ENCODE measurements around the gene ERGIC1. TPM values are rescaled to one million over a fixed set of nuclear protein-coding genes. Genes with fewer than 3 reads are reported as not detected.
A peak's percentile ranks its signal among the peaks of the same experiment; 100 is the strongest.

Gene ERGIC1
- total RNA-seq, 4 donors from 2014 or later = 60.9 to 123 (median 99.3) TPM

GRCh38 chr5:172907657-172908056, 73.6 kb downstream of the ERGIC1 start:
- DNase-seq (ENCODE audit: low spot score in 2 of 2) = no peak
- H3K4me3 ChIP-seq = no peak overlapping the region
- peaks cover 0 to 46% (median 28%) of the 10 kb centered on the region in 4 donors for H3K4me1 ChIP-seq
- H3K27me3 ChIP-seq = no peaks in the 10 kb centered on the region
- no peak overlapping the region for H3K27ac ChIP-seq
- H3K9me3 ChIP-seq = no peaks in the 10 kb centered on the region
- peaks cover 0 to 22% (median 0%) of the 10 kb centered on the region in 3 donors for H3K36me3 ChIP-seq
- WGBS, 2 donors = 87 to 91% methylated on average over 4 of the region's 4 CpGs
- no peak for TF ChIP-seq EP300 (IDR thresholded peaks at IDR 0.05)
- TF ChIP-seq POLR2A (IDR thresholded peaks at IDR 0.05) = no peak
- TF ChIP-seq CTCF (IDR thresholded peaks at IDR 0.05) = no peak

- H3K27me3 ChIP-seq = no peaks in the 10 kb centered on the region
- no peaks in the 10 kb centered on the region for H3K9me3 ChIP-seq
- WGBS, 2 donors = 76 to 90% methylated on average over 10 of the region's 10 CpGs
- no peak overlapping the region for H3K4me3 ChIP-seq
- peaks cover 0 to 36% (median 20%) of the 10 kb centered on the region in 4 donors for H3K4me1 ChIP-seq
- TF ChIP-seq POLR2A (IDR thresholded peaks at IDR 0.05) = no peak
- TF ChIP-seq EP300 (IDR thresholded peaks at IDR 0.05) = no peak
- no peak for TF ChIP-seq CTCF (IDR thresholded peaks at IDR 0.05)
- no peak for DNase-seq (ENCODE audit: low spot score in 2 of 2)
- H3K36me3 ChIP-seq = peaks cover 0 to 31% (median 0%) of the 10 kb centered on the region in 3 donors
- peak overlapping the region in 1 of 4 donors; percentile 33 for H3K27ac ChIP-seq
These were observed 74.6 kb downstream of the ERGIC1 start for GRCh38 chr5:172908662-172909061.

- Histone ChIP-seq H3K9me3 (no peaks in the 10 kb centered on the region), H3K4me3 (no peak overlapping the region), H3K4me1 (peaks cover 0 to 23% (median 6%) of the 10 kb centered on the region in 4 donors), H3K36me3 (peaks cover 0 to 43% (median 0%) of the 10 kb centered on the region in 3 donors), H3K27me3 (no peaks in the 10 kb centered on the region), H3K27ac (peak overlapping the region in 1 of 4 donors; percentile 71)
- TF ChIP-seq CTCF (IDR thresholded peaks at IDR 0.05) (no peak), EP300 (IDR thresholded peaks at IDR 0.05) (no peak), POLR2A (IDR thresholded peaks at IDR 0.05) (no peak)
- WGBS, 2 donors = 76 to 87% methylated on average over 8 of the region's 8 CpGs
- no peak for DNase-seq (ENCODE audit: low spot score in 2 of 2)
These were observed 76.0 kb downstream of the ERGIC1 start for GRCh38 chr5:172909931-172910502.

- peak overlapping the region; percentile 22 to 71 (median 40) for H3K27ac ChIP-seq
- WGBS, 2 donors = 57 to 62% methylated on average over 9 of the region's 9 CpGs
- H3K4me1 ChIP-seq = peaks cover 0 to 13% (median 0%) of the 10 kb centered on the region in 4 donors
- DNase-seq (ENCODE audit: low spot score in 2 of 2) = peak; percentile 68 to 81
- H3K36me3 ChIP-seq = peaks cover 0 to 53% (median 0%) of the 10 kb centered on the region in 3 donors
- no peaks in the 10 kb centered on the region for H3K27me3 ChIP-seq
- TF ChIP-seq CTCF (IDR thresholded peaks at IDR 0.05) (peak in 1 of 5 experiments; percentile 31), POLR2A (IDR thresholded peaks at IDR 0.05) (no peak), EP300 (IDR thresholded peaks at IDR 0.05) (peak; percentile 66 to 85)
- no peak overlapping the region for H3K4me3 ChIP-seq
- H3K9me3 ChIP-seq = no peaks in the 10 kb centered on the region
These were observed 77.0 kb downstream of the ERGIC1 start for GRCh38 chr5:172910828-172911627.

GRCh38 chr5:172911628-172911880, 77.5 kb downstream of the ERGIC1 start:
- 48 to 54% methylated on average over 2 of the region's 2 CpGs for WGBS, 2 donors
- peaks cover 0 to 9% (median 0%) of the 10 kb centered on the region in 4 donors for H3K4me1 ChIP-seq
- H3K4me3 ChIP-seq = no peak overlapping the region
- peak overlapping the region; percentile 22 to 71 (median 40) for H3K27ac ChIP-seq
- H3K36me3 ChIP-seq = peaks cover 0 to 58% (median 2%) of the 10 kb centered on the region in 3 donors
- no peak for DNase-seq (ENCODE audit: low spot score in 2 of 2)
- H3K9me3 ChIP-seq = no peaks in the 10 kb centered on the region
- TF ChIP-seq POLR2A (IDR thresholded peaks at IDR 0.05) (no peak), EP300 (IDR thresholded peaks at IDR 0.05) (no peak), CTCF (IDR thresholded peaks at IDR 0.05) (no peak)
- no peaks in the 10 kb centered on the region for H3K27me3 ChIP-seq

Measured in tibial nerve (tissue), 4 donors.